ENCODE measurements around the gene GAA. TPM values are rescaled to one million over a fixed set of nuclear protein-coding genes. Genes with fewer than 3 reads are reported as not detected.

GAA gene
- total and polyA plus RNA-seq, 2 of the 13 experiments (the other 11 are each of a cell fraction or from before 2014, with no cell fraction given), result 21.6 to 36.4 TPM

DNA sequence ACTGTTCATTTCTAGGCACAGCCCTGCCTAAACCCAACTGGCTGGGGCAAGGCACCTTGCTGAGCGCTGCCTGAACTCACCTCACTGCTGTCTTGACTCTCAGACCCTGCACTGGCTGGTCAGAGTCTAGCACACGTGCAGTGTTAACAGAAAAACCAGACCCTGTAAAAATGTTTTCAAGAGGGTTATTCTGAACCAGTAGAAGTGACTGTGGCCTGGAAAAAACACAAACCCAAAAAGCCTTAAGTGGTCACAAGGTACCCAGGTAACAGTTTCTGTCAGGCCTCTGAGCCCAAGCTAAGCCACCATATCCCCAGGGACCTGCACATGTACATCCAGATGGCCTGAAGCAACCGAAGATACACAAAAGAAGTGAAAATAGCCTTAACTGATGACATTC is 51.6 kb downstream of the GAA start:
- CTCF ChIA-PET (ENCODE audit: low intra/inter-chr PET ratio, low total read pairs), result no interaction called here
- peak; percentile 42 for ATAC-seq

DNA sequence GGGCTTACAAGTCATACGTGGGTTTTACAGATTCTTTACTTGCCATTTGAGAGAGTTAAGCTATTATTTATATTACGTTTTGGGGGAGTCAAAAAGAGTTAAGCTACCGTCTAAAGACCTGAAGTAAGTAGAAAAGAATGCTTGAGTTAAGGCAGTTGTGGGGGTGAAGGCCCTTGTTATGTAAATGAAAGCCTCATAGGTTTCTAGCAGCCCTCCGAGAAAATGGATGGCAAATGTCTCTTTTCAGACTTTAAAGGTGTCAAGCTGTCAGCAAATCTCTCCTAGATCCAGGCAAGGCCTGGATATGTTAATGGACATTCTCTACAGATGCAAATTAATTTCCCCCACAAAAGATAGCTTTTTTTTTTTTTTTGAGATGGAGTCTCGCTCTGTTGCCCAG is 52.8 kb downstream of the GAA start:
- TF ChIP-seq KLF12 (CRISPR knock-in tag; IDR thresholded peaks at IDR 0.05; ENCODE audit: borderline replicate concordance) (no peak), ZNF253 (CRISPR knock-in tag; IDR thresholded peaks at IDR 0.05; ENCODE audit: borderline replicate concordance) (no peak), SRF (IDR thresholded peaks at IDR 0.05; ENCODE audit: low read depth, low read length) (no peak)
- Histone ChIP-seq H3K4me2 (ENCODE audit: low read depth, low read length) (no peak overlapping the region), H3K27me3 (ENCODE audit: control insufficient read depth in 1 of 2, insufficient read depth in 2 of 2, low read length in 2 of 2) (peaks cover 0 to 15% of the 10 kb centered on the region in 2 experiments; a peak in 1 of 5 replicates), H3K4me1 (ENCODE audit: insufficient read depth, low read length) (0 out of 2 replicates have a peak, but pooled peaks cover 12% of the 10 kb centered on the region), H3K36me3 (replicated peaks in 1 of 2; ENCODE audit: control insufficient read depth in 1 of 2, insufficient read depth in 2 of 2, low read length in 2 of 2) (no peaks in the 10 kb centered on the region), H3K79me2 (ENCODE audit: insufficient read depth, low read length) (no peaks in the 10 kb centered on the region), H2AFZ (ENCODE audit: low read length) (peak overlapping the region; percentile 15), H3K9me3 (ENCODE audit: low read length) (peaks cover 17% of the 10 kb centered on the region; the same call in 1 of the 2 replicates), H4K20me1 (ENCODE audit: insufficient read depth, low read length) (no peaks in the 10 kb centered on the region), H3K27ac (ENCODE audit: extremely low read length, insufficient read depth, low read length) (no peak overlapping the region), H3K4me3 (replicated peaks in 1 of 3; ENCODE audit: insufficient read depth in 1 of 3, low read depth in 2 of 3, low read length in 3 of 3) (no peak overlapping the region), H3K9ac (ENCODE audit: insufficient read depth, low read depth, low read length) (no peak overlapping the region)
- CTCF ChIA-PET (ENCODE audit: low intra/inter-chr PET ratio, low total read pairs), result no interaction called here
- intact Hi-C loops (cut with micrococcal nuclease; ENCODE audit: unreplicated experiment) (no loop called here), in situ Hi-C loops (cut with HindIII; ENCODE audit: extremely low pct_ligation_motif_present, low pct_unique_long_range_greater_than_20kb) (no loop called here)
- BruUV-seq (replicated peaks), result no TSS peak
- FAIRE-seq (no peak), ATAC-seq (no peak), DNase-seq (ENCODE audit: low spot score) (no peak)
- POLR2A ChIA-PET, result interaction anchor here (0.6 to 0.7 kb wide), 2 partner anchors 31 to 255 kb away, joined by 3 to 4 read pairs; no protein-coding TSS in a partner anchor
- 33% methylated on average over 5 of the region's 5 CpGs for WGBS (ENCODE audit: low lambda C conversion rate)

More for the DNA sequence above, 51.6 kb downstream of the GAA start:
- H3K9ac ChIP-seq (ENCODE audit: insufficient read depth, low read depth, low read length), result no peak overlapping the region
- POLR2A ChIA-PET, result no interaction called here
- H4K20me1 ChIP-seq (ENCODE audit: insufficient read depth, low read length), result no peaks in the 10 kb centered on the region
- peaks cover 0 to 15% of the 10 kb centered on the region in 2 experiments; a peak in 1 of 5 replicates for H3K27me3 ChIP-seq (ENCODE audit: control insufficient read depth in 1 of 2, insufficient read depth in 2 of 2, low read length in 2 of 2)
- DNase-seq (ENCODE audit: low spot score), result no peak
- in situ Hi-C loops (cut with HindIII; ENCODE audit: extremely low pct_ligation_motif_present, low pct_unique_long_range_greater_than_20kb) (no loop called here), intact Hi-C loops (cut with micrococcal nuclease; ENCODE audit: unreplicated experiment) (no loop called here)
- H3K36me3 ChIP-seq (replicated peaks in 1 of 2; ENCODE audit: control insufficient read depth in 1 of 2, insufficient read depth in 2 of 2, low read length in 2 of 2), result no peaks in the 10 kb centered on the region
- H3K4me1 ChIP-seq (ENCODE audit: insufficient read depth, low read length), result peaks cover 22% of the 10 kb centered on the region
- no peak overlapping the region for H2AFZ ChIP-seq (ENCODE audit: low read length)
- H3K4me2 ChIP-seq (ENCODE audit: low read depth, low read length), result 0 out of 2 replicates have a peak overlapping the region, but pooled peaks have one; percentile 14
- FAIRE-seq, result no peak
- no peak overlapping the region for H3K27ac ChIP-seq (ENCODE audit: extremely low read length, insufficient read depth, low read length)
- no TSS peak for BruUV-seq (replicated peaks)
- WGBS (ENCODE audit: low lambda C conversion rate), result 13% methylated on average over 3 of the region's 3 CpGs
- H3K79me2 ChIP-seq (ENCODE audit: insufficient read depth, low read length), result peaks cover 3% of the 10 kb centered on the region
- no peak for TF ChIP-seq PCBP1 (IDR thresholded peaks at IDR 0.05; ENCODE audit: borderline replicate concordance, low read depth, low read length)
- TF ChIP-seq, protein P1, sequence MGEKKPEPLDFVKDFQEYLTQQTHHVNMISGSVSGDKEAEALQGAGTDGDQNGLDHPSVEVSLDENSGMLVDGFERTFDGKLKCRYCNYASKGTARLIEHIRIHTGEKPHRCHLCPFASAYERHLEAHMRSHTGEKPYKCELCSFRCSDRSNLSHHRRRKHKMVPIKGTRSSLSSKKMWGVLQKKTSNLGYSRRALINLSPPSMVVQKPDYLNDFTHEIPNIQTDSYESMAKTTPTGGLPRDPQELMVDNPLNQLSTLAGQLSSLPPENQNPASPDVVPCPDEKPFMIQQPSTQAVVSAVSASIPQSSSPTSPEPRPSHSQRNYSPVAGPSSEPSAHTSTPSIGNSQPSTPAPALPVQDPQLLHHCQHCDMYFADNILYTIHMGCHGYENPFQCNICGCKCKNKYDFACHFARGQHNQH (CRISPR knock-in tag; IDR thresholded peaks at IDR 0.05), result no peak
- TF ChIP-seq ZNF160 (CRISPR knock-in tag; IDR thresholded peaks at IDR 0.05), result no peak
- TF ChIP-seq NR1H2 (CRISPR knock-in tag; IDR thresholded peaks at IDR 0.05; ENCODE audit: borderline replicate concordance, low read depth), result no peak
- TF ChIP-seq ZBTB21 (CRISPR knock-in tag; IDR thresholded peaks at IDR 0.05), result no peak
- peaks cover 17% of the 10 kb centered on the region; the same call in 1 of the 2 replicates for H3K9me3 ChIP-seq (ENCODE audit: low read length)
- no peak overlapping the region for H3K4me3 ChIP-seq (replicated peaks in 1 of 3; ENCODE audit: insufficient read depth in 1 of 3, low read depth in 2 of 3, low read length in 3 of 3)

Data from HepG2 (cell line).